Effector CD4-positive, alpha-beta T cell (primary cell): ENCODE data around the gene ADAT1.

Source experiments
- DNase-seq: peaks from one replicate; pipeline ENCODE4 v3.0.0-alpha.2; 2020
- total RNA-seq: gene quantifications from one replicate; lab custom pipeline; 2026; lab: John Stamatoyannopoulos, UW

Gene ADAT1, protein sequence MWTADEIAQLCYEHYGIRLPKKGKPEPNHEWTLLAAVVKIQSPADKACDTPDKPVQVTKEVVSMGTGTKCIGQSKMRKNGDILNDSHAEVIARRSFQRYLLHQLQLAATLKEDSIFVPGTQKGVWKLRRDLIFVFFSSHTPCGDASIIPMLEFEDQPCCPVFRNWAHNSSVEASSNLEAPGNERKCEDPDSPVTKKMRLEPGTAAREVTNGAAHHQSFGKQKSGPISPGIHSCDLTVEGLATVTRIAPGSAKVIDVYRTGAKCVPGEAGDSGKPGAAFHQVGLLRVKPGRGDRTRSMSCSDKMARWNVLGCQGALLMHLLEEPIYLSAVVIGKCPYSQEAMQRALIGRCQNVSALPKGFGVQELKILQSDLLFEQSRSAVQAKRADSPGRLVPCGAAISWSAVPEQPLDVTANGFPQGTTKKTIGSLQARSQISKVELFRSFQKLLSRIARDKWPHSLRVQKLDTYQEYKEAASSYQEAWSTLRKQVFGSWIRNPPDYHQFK
- total RNA-seq: 39.0 reads per million, percentile 63 among the genes with 10 or more reads in this experiment

DNA sequence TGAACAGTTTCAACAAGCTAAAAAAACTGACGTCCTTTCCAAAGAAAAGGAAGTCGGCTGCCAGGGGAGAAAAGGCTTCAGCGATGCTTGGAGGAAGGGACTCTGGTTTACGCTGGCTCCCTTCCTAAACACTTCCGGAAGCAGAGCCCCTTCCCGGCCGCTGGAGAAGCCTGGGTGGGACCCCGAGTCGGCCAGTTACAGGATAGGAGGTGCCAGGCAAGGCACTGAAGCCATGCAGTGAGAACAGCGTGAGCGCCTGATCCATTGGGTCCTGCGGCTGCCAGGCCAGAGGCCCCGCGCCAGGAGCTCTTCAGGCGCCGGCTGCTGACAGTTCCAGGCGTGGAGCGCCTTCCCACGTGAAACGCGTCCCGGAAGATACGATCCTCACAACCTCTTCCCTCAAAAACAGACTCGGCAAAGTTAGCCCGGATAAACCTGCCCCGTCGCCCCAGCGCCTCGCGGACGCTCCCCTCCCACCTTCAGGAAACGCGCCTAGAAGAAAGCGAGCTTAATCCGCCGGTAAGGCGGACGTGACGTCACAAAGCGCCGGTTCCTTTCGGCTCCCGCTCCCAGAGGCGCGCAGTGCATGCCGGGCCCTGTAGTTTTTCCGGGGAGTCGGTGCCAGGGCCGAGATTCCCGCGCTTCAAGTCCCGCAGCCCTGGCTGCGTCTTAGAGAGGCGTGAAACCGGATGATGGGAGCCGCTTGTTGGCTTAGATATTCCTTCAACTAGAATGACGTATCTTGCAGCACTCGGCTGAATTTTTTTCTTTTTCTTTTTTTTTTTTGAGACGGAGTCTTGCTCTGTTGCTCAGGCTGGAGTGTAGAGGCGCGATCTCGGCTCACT is at the start of gene ADAT1:
Gene ADAT1, minus strand, starts transcription at position 521 of the 845 bp plus-strand sequence. CDS start 2,482 bp downstream, outside the sequence.
- DNase-seq: peak; percentile 99

DNA sequence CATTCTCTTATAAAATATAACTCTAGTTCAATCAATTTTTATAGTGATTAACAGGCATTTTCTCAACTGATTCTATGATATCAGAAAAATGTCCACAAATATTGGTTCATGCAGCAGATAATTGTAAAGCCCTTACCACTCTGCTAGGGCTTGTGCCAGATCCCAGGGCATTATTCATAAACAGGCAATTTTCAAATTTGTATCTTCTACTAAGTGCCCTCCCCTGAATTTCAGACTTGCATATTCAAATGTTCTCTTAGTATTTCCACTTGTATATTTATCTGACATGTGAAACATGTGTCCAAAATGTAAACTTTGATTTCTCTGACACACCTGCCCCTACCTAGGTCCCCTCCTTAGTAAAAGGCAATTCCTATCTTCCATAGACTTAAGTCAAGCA is 44.4 kb upstream of the ADAT1 start:
- DNase-seq: no peak

DNA sequence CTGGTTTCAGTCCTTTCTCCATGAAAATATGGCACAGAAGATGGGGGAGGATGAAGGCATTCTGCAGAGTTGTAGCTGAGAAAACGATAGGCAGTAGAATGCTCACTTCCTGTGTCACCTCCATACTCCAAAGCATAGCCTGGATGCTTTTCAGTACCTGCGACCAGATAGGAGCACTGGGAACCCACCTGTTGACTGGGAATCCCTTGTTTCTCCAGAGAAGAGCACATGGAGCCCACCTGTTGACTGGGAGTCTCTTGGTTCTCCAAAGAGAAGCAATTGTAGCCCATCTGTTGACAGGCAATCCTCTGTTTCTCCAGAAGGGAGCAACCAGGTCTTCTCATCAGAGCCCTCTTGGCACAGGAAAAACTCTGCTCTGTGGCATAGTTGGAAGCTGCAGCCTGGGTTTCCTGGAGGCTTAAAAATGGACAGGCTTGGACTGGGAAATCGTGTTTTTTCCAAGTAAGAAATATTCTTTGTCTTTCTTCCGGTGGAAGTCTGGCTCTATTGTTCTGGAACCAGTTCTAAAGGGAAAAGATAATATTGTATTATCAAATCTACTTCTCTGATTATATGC is 37.7 kb upstream of the ADAT1 start:
- DNase-seq: no peak

DNA sequence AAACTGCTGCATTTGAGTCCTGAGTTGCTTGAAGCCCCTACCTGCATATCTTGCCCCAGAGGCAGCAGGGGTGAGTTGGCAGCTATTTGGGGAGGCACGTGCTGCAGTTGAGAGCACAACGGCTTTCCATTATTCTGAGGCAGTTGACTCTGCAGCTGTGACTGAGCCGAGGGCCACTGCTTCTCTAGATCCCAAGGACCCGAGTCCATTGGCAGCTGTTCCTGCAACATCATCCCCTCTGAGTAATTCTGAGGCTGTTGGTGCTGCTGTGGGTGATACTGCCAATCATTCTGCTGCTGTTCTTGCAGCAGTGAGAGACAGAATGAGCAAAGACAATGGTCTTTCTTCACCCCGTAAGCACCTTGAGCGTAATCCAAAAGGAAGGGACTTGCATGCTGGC is 37.2 kb upstream of the ADAT1 start:
- DNase-seq: no peak

DNA sequence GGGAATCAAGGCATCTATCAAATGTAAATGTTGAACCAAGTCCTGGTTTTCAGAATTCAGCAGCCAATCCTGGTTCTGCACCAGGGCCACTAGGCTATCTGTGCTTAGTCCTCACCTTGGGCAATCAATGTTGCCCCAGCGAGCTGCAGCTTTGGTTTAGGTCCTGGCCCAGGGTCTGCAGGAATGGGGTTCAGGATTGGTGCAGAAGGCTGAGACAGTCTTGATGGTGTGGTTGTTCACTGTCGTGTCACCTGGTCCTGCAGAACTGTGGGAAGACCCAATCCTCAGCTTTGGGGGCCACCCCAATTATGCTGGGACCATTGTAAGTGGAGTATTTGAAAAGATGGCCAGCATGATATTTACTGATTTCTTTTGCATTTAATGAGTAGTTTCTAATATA is 35.1 kb upstream of the ADAT1 start:
- no peak for DNase-seq

DNA sequence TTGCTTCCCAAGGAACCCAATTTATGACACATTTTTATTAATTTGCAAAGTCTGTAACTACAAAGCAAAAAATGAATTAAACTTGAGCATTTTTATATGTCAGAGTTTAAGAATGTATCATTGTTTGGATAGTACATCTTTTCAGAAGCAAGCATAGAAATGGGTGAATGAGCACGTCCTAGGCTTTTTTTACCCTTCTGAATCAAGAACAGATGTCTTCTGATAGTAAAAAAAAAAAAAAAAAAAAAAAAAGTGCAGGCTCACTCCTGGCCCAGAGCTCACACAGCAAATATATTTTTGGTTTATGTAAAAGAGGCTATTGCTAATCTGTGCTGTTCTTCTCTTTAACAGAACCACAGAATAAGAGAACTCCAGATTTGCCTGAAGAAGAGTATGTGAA is 30.8 kb upstream of the ADAT1 start:
- no peak for DNase-seq

DNA sequence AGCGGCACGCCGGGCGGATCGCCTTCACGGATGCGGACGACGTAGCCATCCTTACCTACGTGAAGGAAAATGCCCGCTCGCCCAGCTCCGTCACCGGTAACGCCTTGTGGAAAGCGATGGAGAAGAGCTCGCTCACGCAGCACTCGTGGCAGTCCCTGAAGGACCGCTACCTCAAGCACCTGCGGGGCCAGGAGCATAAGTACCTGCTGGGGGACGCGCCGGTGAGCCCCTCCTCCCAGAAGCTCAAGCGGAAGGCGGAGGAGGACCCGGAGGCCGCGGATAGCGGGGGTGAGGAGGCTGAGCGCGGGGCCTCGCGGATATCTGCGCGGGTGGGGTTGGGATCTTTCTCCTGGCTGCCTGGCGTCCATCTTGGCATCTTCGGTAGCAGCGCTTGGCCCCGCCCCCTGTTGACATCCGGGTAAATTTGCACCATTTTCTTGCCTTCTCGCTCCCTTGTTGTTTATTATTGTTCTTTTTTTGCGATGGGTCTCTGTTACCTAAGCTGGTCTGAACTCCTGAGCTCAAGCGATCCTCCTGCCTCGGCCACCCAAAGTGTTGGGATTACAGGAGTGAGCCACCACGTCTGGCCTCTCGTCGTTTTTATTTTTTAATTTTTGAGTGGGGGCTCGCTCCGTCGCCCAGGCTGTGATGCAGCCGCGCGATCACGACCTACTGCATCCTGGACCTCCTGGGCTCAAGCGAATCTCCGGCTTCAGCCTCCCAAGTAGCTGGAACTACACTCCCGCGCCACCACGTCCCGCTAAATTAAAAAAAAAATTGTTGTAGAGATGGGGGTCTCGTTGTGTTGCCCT is 25.4 kb upstream of the ADAT1 start:
- DNase-seq: peak; percentile 83

DNA sequence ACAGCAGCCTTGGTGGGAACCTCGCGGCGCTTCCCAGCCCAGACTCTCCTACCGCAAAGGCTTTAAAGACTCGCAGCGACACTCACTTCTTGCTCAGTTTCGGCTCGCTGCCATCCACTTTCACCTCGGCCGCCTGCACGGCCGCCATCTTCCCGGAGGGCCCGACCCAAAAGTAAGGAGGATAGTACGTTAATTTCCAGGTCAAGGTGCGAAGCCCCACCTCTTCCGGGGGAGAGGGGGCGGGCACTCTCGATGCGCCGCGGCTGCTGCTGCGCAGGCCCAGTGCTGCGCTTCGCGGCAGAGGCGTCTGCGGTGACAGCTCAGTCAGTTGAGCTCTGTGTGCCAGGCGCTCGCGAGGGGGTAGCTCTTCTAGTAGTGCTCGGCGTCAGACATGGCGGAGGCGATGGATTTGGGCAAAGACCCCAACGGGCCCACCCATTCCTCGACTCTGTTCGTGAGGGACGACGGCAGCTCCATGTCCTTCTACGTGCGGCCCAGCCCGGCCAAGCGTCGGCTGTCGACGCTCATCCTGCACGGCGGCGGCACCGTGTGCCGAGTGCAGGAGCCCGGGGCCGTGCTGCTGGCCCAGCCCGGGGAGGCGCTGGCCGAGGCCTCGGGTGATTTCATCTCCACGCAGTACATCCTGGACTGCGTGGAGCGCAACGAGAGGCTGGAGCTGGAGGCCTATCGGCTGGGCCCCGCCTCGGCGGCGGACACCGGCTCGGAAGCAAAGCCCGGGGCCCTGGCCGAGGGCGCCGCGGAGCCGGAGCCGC is 24.6 kb upstream of the ADAT1 start, which contains the start of the genes KARS1 and TERF2IP:
Gene KARS1, minus strand, starts transcription at position 174 of the 773 bp plus-strand sequence. Its CDS starts 26 bp downstream, at position 148.
Gene TERF2IP, plus strand, starts transcription at position 282 of the 773 bp plus-strand sequence. Its CDS starts 110 bp downstream, at position 392.
- peak; percentile 91 for DNase-seq

DNA sequence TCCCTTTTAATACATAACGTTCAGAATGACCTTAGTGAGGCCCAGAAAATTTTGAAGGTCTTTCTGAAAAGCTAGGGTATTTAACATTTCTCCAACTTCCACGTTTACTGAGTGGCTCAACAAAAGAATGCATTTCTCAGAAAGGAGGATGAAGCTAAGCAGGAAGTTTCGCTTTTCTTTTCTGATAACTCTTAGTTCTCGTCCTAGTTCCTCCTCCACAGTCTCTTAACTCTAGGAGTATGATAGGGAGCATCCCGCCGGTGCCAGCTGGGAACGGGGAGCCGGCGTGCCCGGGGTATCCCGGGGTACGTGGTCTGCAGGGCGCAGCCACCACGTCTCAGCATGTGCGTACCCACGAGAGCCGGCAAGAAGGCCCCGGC is 24.0 kb upstream of the ADAT1 start:
- DNase-seq: no peak

DNA sequence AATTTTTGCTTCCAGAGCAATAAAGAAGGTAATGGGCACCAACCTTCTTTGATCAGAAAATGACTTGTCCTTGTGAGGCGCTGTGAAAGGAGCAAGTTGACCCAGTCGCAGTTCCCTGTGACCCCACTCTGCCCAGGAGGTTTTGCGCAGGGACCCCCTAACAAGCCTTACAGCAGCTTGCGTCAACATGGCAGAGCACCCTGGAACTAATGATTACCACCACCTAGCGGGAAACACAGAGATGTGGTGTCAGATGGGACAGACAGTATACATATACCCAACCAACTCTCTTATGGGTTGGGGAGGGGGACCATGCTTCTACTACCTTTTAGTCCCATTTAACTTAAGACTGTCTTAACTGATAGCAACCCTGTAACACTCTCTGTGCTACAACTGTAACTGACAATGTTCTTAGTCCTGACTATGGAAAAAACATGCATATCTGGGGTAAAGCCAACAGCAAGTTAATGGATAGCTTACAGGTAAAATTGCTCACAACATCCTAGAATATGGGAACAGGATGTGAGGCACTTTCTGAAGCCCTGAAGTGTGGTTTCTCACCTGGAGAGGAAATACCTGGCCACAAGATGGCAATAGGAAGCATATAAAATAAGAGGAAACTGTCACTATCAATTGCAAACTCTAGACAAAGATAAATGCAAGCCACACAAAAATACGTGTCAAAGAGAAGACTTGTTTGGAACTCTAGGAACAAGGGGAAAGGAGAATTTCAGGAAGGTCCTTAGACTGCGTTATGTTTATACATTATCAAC is 21.3 kb upstream of the ADAT1 start:
- no peak for DNase-seq

DNA sequence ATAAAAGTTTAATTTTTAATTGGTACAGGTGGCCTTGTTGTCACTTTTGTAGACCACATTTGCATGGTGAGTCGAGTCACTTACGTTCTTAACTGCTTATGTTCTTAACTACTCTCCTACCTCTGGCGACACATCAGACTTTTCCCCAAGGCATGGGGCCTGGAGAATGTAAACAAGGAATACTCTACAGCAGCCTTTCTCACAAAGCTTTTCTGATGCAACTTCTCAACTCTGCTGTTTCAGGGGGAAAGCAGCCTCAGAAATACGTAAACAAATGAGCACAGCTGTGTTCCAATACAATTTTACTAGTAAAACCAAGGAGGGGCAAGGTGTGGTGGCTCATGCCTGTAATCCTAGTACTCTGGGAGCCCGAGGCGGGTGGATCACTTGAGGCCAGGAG is 17.5 kb upstream of the ADAT1 start:
- no peak for DNase-seq

DNA sequence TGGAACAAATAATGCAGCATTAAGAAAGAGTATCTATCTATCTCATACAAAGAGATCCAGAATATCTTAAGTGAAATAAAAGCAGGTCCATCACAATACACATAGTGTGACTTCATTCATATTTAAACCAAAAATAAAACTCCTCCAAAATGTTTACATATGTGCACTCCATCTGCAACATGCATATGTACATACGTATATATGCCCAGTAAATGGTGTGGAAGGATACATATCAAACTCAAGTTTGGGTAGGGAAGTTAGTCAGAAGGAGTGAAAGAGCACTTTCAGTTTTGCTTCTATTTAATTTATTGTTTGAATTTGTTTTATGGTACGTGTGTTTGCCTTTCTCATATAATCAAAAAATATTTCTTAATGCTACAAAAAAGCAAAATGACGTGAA is 12.0 kb upstream of the ADAT1 start:
- DNase-seq: no peak

DNA sequence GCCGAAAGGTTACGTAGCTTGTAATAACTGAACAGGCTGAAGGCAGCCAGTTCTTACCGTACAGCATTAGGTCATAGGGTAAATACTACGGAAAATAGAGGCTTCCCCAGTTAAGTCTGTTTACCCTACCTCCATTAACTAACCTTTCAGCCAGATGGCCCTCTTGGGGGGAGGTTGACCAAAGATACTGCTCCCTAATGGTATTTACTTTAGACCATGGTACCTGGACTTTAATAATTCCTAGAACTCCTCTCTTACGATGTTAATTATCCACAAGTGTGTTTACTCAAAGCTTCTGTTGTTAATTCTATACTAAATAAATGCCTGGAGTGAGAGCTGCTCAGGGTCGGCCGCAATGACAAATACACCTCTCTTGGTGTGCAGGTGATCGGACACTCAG is 9.8 kb upstream of the ADAT1 start:
- no peak for DNase-seq

DNA sequence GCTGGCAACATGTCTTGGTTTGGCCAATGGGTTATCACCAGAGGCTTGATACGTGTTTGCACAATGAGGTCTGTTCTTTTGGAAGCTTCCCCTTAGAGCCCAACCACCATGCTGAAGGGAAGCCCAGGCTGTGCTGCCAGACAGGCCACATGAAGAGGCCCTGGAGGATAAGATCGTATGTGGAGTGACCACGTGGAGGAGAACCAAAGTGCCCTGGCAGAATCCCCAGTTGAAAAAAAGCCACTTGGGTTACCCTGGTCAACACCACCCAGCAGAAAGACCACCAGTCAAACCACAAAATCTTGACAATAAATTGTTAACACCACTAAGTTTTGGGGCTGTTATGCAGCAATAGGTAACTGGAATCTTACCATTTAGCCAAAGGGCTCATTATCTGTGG is 7.0 kb upstream of the ADAT1 start:
- no peak for DNase-seq

DNA sequence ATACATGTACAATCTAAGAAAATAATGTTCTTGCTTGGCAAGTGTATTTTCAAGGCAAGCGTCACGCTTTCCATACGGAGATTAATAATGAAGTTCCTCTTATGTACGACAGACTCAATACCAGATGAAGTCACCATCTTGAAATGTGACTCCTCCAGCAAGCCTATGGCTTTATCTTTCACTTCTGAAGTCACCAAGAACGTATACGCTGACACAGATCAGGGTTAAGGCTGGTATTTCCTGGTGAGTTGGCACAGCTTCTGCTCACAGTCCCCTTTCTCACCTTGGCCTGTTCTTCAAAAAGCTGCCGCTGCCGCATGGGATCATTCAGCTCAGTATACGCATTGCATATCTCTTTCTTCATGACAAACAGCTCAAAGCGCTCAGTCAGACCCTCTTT is 6.1 kb upstream of the ADAT1 start:
- no peak for DNase-seq

DNA sequence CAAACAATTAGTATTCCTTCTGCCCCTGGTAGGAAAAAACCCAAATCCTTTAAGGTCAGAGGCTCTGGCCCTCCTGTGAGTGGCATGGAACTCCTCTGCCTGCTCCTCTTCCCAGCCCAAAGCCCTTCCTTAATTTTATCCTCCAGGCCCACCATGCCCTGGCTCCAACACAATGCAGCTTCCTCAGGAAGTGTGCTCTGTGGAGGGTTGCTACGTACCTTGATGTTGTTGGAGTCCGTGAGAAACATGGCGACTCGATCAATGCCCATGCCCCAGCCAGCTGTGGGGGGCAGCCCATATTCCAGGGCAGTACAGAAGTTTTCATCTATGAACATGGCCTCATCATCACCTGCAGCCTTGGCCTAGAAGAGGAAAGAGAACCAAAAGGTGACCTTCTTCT is 5.3 kb upstream of the ADAT1 start:
- DNase-seq: no peak

DNA sequence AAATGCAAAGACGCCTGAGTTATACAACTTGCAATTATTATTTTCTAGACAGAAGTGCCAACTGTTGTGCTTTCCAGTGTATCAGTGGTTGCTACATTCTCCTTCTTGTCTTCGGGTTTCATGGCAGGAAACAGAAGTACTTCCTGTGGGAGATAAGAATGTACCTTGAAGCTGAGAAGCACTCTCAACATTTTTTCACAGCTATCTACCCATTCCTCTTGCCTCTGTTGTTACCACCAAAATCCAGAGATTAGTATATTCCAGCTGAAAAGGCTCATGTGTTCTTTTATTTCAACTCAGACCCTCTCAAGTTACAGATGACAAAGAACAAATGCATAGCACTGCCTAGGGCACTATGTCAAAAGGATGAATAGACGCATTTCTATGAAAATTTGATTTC is 4.8 kb upstream of the ADAT1 start:
- DNase-seq: no peak

DNA sequence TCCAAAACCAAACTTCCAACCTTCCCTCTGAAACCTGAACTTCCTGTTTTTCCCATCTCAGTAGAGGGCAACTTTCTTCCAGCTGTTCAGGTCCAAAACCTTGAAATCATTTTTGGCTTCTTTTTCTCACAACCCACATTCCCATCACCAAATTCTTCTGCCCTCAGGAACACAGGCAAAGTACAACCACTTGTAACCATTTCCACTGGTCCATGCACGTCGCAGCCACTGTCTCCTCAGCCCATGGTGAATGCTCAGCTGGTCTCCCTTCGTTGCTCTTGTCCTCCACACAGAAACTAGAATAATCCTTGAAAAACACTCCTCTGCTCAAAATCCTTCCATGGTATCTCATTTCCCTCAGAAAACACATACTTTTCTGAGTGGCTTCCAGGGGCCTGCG is 3.7 kb upstream of the ADAT1 start:
- no peak for DNase-seq

DNA sequence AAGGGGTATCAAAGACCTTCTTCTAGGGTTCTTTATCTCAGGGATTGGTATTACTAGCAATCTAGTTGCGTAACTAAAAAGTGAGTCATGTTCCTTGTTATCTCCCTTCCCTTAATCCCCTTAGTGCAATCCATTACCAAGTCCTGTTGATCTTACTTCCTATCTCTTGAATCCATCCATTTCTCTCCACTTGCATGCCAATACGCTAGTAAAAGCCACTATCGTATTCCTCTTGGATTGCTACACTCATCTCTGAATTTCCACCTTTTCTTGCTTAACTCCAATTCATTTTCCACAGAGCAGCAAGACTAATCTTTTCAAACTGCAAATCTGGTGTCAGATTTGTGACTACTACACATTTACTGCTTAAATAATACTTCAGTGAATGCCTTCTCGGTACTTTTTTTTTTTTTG is 1.8 kb upstream of the ADAT1 start:
- DNase-seq: no peak

DNA sequence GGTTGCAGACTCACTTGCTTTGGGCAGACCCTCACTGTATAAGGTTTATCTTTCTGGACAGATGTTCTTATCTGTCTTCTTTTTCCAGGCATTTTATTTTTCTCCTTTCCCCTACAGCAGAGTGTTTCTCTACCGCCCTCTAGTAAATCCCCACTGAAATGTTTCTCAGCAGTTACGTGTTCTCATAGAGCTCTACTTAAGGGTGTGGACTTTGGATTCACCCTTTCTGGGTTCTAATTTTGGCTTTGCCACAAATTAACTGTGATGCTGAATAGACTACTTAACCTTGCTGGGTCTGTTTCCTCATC is 2.0 kb downstream of the ADAT1 start:
- no peak for DNase-seq
